A549 (cell line): Measurements from ENCODE around the gene EXT2. TPM values are rescaled to one million over a fixed set of nuclear protein-coding genes. Genes with fewer than 3 reads are reported as not detected.

Source experiments
- ATAC-seq, 2 experiments: fragments of 200-7000 bp in 1 of 2; fragments of >200 bp in 1 of 2; cut with Nextera tagmentation in 1 of 2; cut with Tn5 transposase in 1 of 2; 3 replicates each; pipeline versions ENCODE4 v1.8.0 to v1.9.1; 2018 to 2020; ENCODE audit warnings: mild to moderate bottlenecking in 1 of 2, moderate library complexity in 1 of 2
- CTCF ChIA-PET: fragments of 300-600 bp; sonication (Branson Sonifier 250); formaldehyde crosslinking; extraction: SDS; loops from one replicate; lab custom pipeline; 2021; ENCODE audit warnings: antibody characterized with exemption, inconsistent platforms; lab: Yijun Ruan, JAX
- POLR2A ChIA-PET: fragments of 350-600 bp; formaldehyde crosslinking; extraction: SDS; loops from one replicate; lab custom pipeline; 2021; ENCODE audit warnings: antibody characterized with exemption, inconsistent platforms; lab: Yijun Ruan, JAX
- DNase-seq, 2 experiments: peaks; one replicate each; pipeline versions ENCODE4 v3.0.0 to v3.0.0-alpha.2; 2011 to 2016; ENCODE audit warnings: low read depth in 1 of 2, low spot score in 1 of 2
- FAIRE-seq: peaks from 2 replicates; lab custom pipeline; 2011; peaks lifted over from hg19 to GRCh38; lab: Jason Lieb, UNC
- H3K27ac ChIP-seq, 2 experiments: fragments of >200 bp; sonication (Bioruptor Twin); formaldehyde crosslinking; 3 replicates each; pipeline ENCODE4 v1.5.1; 2016 to 2017
- H3K4me1 ChIP-seq: fragments of >200 bp; sonication (Bioruptor Twin); formaldehyde crosslinking; 3 replicates; pipeline ENCODE4 v1.6.1; 2016
- H3K4me2 ChIP-seq: fragments of >200 bp; sonication (Bioruptor Twin); formaldehyde crosslinking; 3 replicates; pipeline ENCODE4 v1.6.1; 2016
- H3K4me3 ChIP-seq: fragments of >200 bp; sonication (Bioruptor Twin); formaldehyde crosslinking; 3 replicates; pipeline ENCODE4 v1.5.1; 2016
- H3K9me3 ChIP-seq: fragments of >200 bp; sonication (Bioruptor Twin); formaldehyde crosslinking; 3 replicates; pipeline ENCODE4 v1.6.1; 2016
- BCL3 ChIP-seq: fragments of >200 bp; sonication (Bioruptor Twin); formaldehyde crosslinking; IDR thresholded peaks from 3 replicates; pipeline ENCODE4 v1.6.1; 2016
- CEBPB ChIP-seq, 2 experiments: fragments of >200 bp in 1 of 2; sonication (Bioruptor Twin) in 1 of 2; formaldehyde crosslinking in 1 of 2; IDR thresholded peaks; 2 replicates each; pipeline ENCODE4 v1.6.1; 2012 to 2016
- E2F6 ChIP-seq: IDR thresholded peaks from 2 replicates; pipeline ENCODE4 v1.6.1; 2012; ENCODE audit warnings: low read depth, borderline replicate concordance
- ELK1 ChIP-seq: fragments of 150-350 bp; IDR thresholded peaks from 2 replicates; pipeline ENCODE4 v1.6.1; 2014; ENCODE audit warnings: low read depth, mild to moderate bottlenecking, low read length
- FOSB ChIP-seq: fragments of 250-450 bp; sonication (Bioruptor Pico); IDR thresholded peaks from 2 replicates; pipeline ENCODE4 v1.5.0; 2020; ENCODE audit warnings: mild to moderate bottlenecking, moderate library complexity
- HES2 ChIP-seq: fragments of >200 bp; sonication (Bioruptor Twin); formaldehyde crosslinking; IDR thresholded peaks from 2 replicates; pipeline ENCODE4 v1.6.1; 2016
- HEYL ChIP-seq: fragments of 250-450 bp; sonication (Bioruptor Pico); IDR thresholded peaks from 2 replicates; pipeline ENCODE4 v1.8.0; 2021; ENCODE audit warnings: mild to moderate bottlenecking, moderate library complexity
- HOXB13 ChIP-seq: fragments of 250-450 bp; sonication (Bioruptor Pico); IDR thresholded peaks from 2 replicates; pipeline ENCODE4 v1.5.0; 2020; ENCODE audit warnings: low read depth, mild to moderate bottlenecking, moderate library complexity
- KDM5A ChIP-seq: fragments of 200-600 bp; sonication (generic); IDR thresholded peaks from 2 replicates; pipeline ENCODE4 v1.6.1; 2016; ENCODE audit warnings: antibody characterized with exemption, mild to moderate bottlenecking
- MAFK ChIP-seq: fragments of 450-650 bp; IDR thresholded peaks from 2 replicates; pipeline ENCODE4 v1.6.1; 2014; ENCODE audit not compliant: partially characterized antibody
- MAZ ChIP-seq: fragments of 150-350 bp; IDR thresholded peaks from 2 replicates; pipeline ENCODE4 v1.6.1; 2014; ENCODE audit warnings: antibody characterized with exemption, low read depth, low read length, borderline replicate concordance
- NFE2L2 ChIP-seq: fragments of 150-350 bp; conservative IDR thresholded peaks from 2 replicates; pipeline ENCODE4 v1.6.1; 2014; ENCODE audit warnings: low read length
- NPAS2 ChIP-seq: fragments of 250-450 bp; sonication (Bioruptor Pico); IDR thresholded peaks from 2 replicates; pipeline ENCODE4 v1.8.0; 2022; ENCODE audit warnings: mild to moderate bottlenecking, moderate library complexity, borderline replicate concordance
- PHF8 ChIP-seq: fragments of 200-600 bp; sonication (generic); IDR thresholded peaks from 2 replicates; pipeline ENCODE4 v1.6.1; 2016; ENCODE audit warnings: low read depth, mild to moderate bottlenecking, antibody characterized with exemption, moderate library complexity, borderline replicate concordance
- RARB ChIP-seq: fragments of 250-450 bp; sonication (Bioruptor Pico); IDR thresholded peaks from 2 replicates; pipeline ENCODE4 v1.8.0; 2021; ENCODE audit warnings: mild to moderate bottlenecking, moderate library complexity
- RCOR1 ChIP-seq: fragments of 150-350 bp; IDR thresholded peaks from 2 replicates; pipeline ENCODE4 v1.6.1; 2014; ENCODE audit warnings: antibody characterized with exemption, low read length, low read depth
- RFX5 ChIP-seq: fragments of 450-650 bp; IDR thresholded peaks from 2 replicates; pipeline ENCODE4 v1.7.1; 2014; ENCODE audit warnings: antibody characterized with exemption, mild to moderate bottlenecking, moderate library complexity
- TFCP2L1 ChIP-seq: fragments of 250-450 bp; sonication (Bioruptor Pico); IDR thresholded peaks from 2 replicates; pipeline ENCODE4 v1.5.0; 2021; ENCODE audit warnings: mild to moderate bottlenecking
- ZC3H11A ChIP-seq: fragments of 450-650 bp; IDR thresholded peaks from 2 replicates; pipeline ENCODE4 v1.6.1; 2014; ENCODE audit warnings: antibody characterized with exemption, mild to moderate bottlenecking
- ZSCAN20 ChIP-seq: fragments of 250-450 bp; sonication (Bioruptor Pico); IDR thresholded peaks from 2 replicates; pipeline ENCODE4 v1.8.0; 2022; ENCODE audit warnings: mild to moderate bottlenecking, moderate library complexity
- WGBS: methylation state at CpG from one replicate; pipeline ENCODE4 v1.1.6; 2017; ENCODE audit errors: missing lambda C conversion rate; 5-methylcytosine and 5-hydroxymethylcytosine counted together
- polyA plus RNA-seq, 4 experiments: library from polyadenylated mRNA; depleted of rRNA in 3 of 4; stranded (reverse); fragments of >200 nt; fragmentation: RNase III in 1 of 4; extraction: RNeasy Plus Mini Kit Qiagen cat#74134 plus additional on column Dnase treatment in 1 of 4; gene quantifications; 2 replicates in 3 of 4; 3 replicates in 1 of 4; pipeline ENCODE4 v1.2.3, GENCODE V29; 2011 to 2017

EXT2 gene
- polyA plus RNA-seq, 2 of the 4 experiments (the other 2 are of a cell fraction): 56.5 to 77.3 TPM

GRCh38 chr11:44140805-44141204, 45.3 kb downstream of the EXT2 start:
- H3K4me2 ChIP-seq: no peak overlapping the region
- no peak for FAIRE-seq
- no peak for DNase-seq
- no peak overlapping the region for H3K27ac ChIP-seq
- 5% methylated on average over 1 of the region's 1 CpG for WGBS
- H3K9me3 ChIP-seq: no peaks in the 10 kb centered on the region
- TF ChIP-seq NFE2L2 (no peak), HES2 (no peak), RFX5 (no peak), NPAS2 (CRISPR knock-in tag) (no peak), ZC3H11A (no peak), ZSCAN20 (CRISPR knock-in tag) (no peak)
- TF ChIP-seq, all 56 proteins: peak for 0
- CTCF ChIA-PET: interaction anchor here (0.9 to 1.3 kb wide), 3 partner anchors 145 to 397 kb away, joined by 3 read pairs; no protein-coding TSS in a partner anchor
- no peak overlapping the region for H3K4me3 ChIP-seq
- POLR2A ChIA-PET: no interaction called here
- peaks cover 14% of the 10 kb centered on the region for H3K4me1 ChIP-seq
- no peak for ATAC-seq

GRCh38 chr11:44143987-44144909, 48.8 kb downstream of the EXT2 start:
- H3K9me3 ChIP-seq: no peaks in the 10 kb centered on the region
- H3K27ac ChIP-seq: no peak overlapping the region
- CTCF ChIA-PET: interaction anchor here (0.6 to 3.9 kb wide), 4 partner anchors 10 to 395 kb away, joined by 3 to 21 read pairs (median 6); no protein-coding TSS in a partner anchor
- no peak for ATAC-seq
- POLR2A ChIA-PET: no interaction called here
- peak overlapping the region; percentile 9; the same call in 2 of the 3 replicates for H3K4me2 ChIP-seq
- 75% methylated on average over 7 of the region's 7 CpGs for WGBS
- H3K4me3 ChIP-seq: no peak overlapping the region
- no peak for FAIRE-seq
- DNase-seq: no peak
- no peak for TF ChIP-seq HOXB13 (CRISPR knock-in tag)
- H3K4me1 ChIP-seq: peaks cover 14% of the 10 kb centered on the region

GRCh38 chr11:44145011-44145775, 49.7 kb downstream of the EXT2 start:
- 89% methylated on average over 3 of the region's 3 CpGs for WGBS
- ChIA-PET CTCF (interaction anchor here (1.2 to 3.9 kb wide), 3 partner anchors 8 to 394 kb away, joined by 5 to 21 read pairs (median 7); no protein-coding TSS in a partner anchor), POLR2A (no interaction called here)
- Histone ChIP-seq H3K27ac (no peak overlapping the region), H3K4me1 (peaks cover 14% of the 10 kb centered on the region), H3K9me3 (no peaks in the 10 kb centered on the region), H3K4me3 (no peak overlapping the region), H3K4me2 (no peak overlapping the region)
- no peak for DNase-seq
- no peak for FAIRE-seq
- ATAC-seq: no peak
- TF ChIP-seq BCL3: no peak
- no peak for TF ChIP-seq RCOR1
- no peak for TF ChIP-seq CEBPB (IDR thresholded peaks at IDR 0.05)
- TF ChIP-seq MAZ: no peak
- TF ChIP-seq KDM5A: no peak
- TF ChIP-seq FOSB (CRISPR knock-in tag): no peak
- no peak for TF ChIP-seq RARB (CRISPR knock-in tag)
- TF ChIP-seq ELK1: no peak
- TF ChIP-seq TFCP2L1 (CRISPR knock-in tag): no peak
- TF ChIP-seq HEYL (CRISPR knock-in tag): no peak
- TF ChIP-seq MAFK: no peak
- TF ChIP-seq E2F6: no peak
- no peak for TF ChIP-seq PHF8
